ENCODE measurements around the gene CLSTN2. TPM values are rescaled to one million over a fixed set of nuclear protein-coding genes. Genes with fewer than 3 reads are reported as not detected.

Gene CLSTN2
- total RNA-seq, 1 experiment from 2014 or later: 0.02 TPM

- H2AFZ ChIP-seq (ENCODE audit: low read depth, low read length, poor library complexity, severe bottlenecking): no peak overlapping the region
- no peak for ATAC-seq
- H4K20me1 ChIP-seq (ENCODE audit: insufficient read depth): no peaks in the 10 kb centered on the region
- H3K9me2 ChIP-seq (ENCODE audit: insufficient read depth): no peaks in the 10 kb centered on the region
- CTCF ChIA-PET: no interaction called here
- H3K4me1 ChIP-seq (ENCODE audit: control insufficient read depth in 1 of 2, insufficient read depth in 2 of 2, low read length in 2 of 2): no peaks in the 10 kb centered on the region
- H3K79me2 ChIP-seq (ENCODE audit: insufficient read depth, low read length): no peaks in the 10 kb centered on the region
- H3K36me3 ChIP-seq (ENCODE audit: control insufficient read depth in 1 of 2, insufficient read depth in 2 of 2, low read length in 2 of 2): no peaks in the 10 kb centered on the region
- H3K4me3 ChIP-seq (replicated peaks in 1 of 2; ENCODE audit: low read depth in 1 of 2, low read length in 2 of 2): no peak overlapping the region
- no peak overlapping the region for H3K9ac ChIP-seq (ENCODE audit: low read length)
- no peak for DNase-seq (ENCODE audit: low read depth, low spot score)
- peaks cover 10% of the 10 kb centered on the region for H3K27me3 ChIP-seq (ENCODE audit: insufficient read depth, low read length)
- BruUV-seq (replicated peaks): no TSS peak
- no peak overlapping the region for H3K4me2 ChIP-seq (ENCODE audit: low read length)
- POLR2A ChIA-PET: no interaction called here
- H3K9me3 ChIP-seq (ENCODE audit: control insufficient read depth in 1 of 2, insufficient read depth in 1 of 2, low read depth in 1 of 2, low read length in 2 of 2): no peaks in the 10 kb centered on the region
- TF ChIP-seq EZH2phosphoT487 (IDR thresholded peaks at IDR 0.05; ENCODE audit: borderline replicate concordance): no peak
- TF ChIP-seq EGR1 (IDR thresholded peaks at IDR 0.05; ENCODE audit: low read depth): no peak
- no peak for TF ChIP-seq CEBPB (IDR thresholded peaks at IDR 0.05; ENCODE audit: low read depth)
- no peak for TF ChIP-seq ATF3 (IDR thresholded peaks at IDR 0.05)
- H3K27ac ChIP-seq (ENCODE audit: low read depth, low read length): no peak overlapping the region
- RAD21 ChIA-PET (ENCODE audit: low non-redundant PET in 1 of 2, low total read pairs in 2 of 2, uncharacterized antibody in 2 of 2, unreplicated experiment in 2 of 2): no interaction called here
- intact Hi-C loops (cut with micrococcal nuclease): no loop called here
Observed at GRCh38 chr3:140246578-140246977, 311.6 kb downstream of the CLSTN2 start.

GRCh38 chr3:140247775-140248174 lies 312.8 kb downstream of the CLSTN2 start:
- no peak overlapping the region for H3K27ac ChIP-seq (ENCODE audit: low read depth, low read length)
- ATAC-seq (no peak), DNase-seq (ENCODE audit: low read depth, low spot score) (no peak)
- no peaks in the 10 kb centered on the region for H3K79me2 ChIP-seq (ENCODE audit: insufficient read depth, low read length)
- CTCF ChIA-PET: no interaction called here
- H4K20me1 ChIP-seq (ENCODE audit: insufficient read depth): no peaks in the 10 kb centered on the region
- no peaks in the 10 kb centered on the region for H3K36me3 ChIP-seq (ENCODE audit: control insufficient read depth in 1 of 2, insufficient read depth in 2 of 2, low read length in 2 of 2)
- peaks cover 12% of the 10 kb centered on the region for H3K27me3 ChIP-seq (ENCODE audit: insufficient read depth, low read length)
- no peaks in the 10 kb centered on the region for H3K4me1 ChIP-seq (ENCODE audit: control insufficient read depth in 1 of 2, insufficient read depth in 2 of 2, low read length in 2 of 2)
- no peak overlapping the region for H3K4me3 ChIP-seq (replicated peaks in 1 of 2; ENCODE audit: low read depth in 1 of 2, low read length in 2 of 2)
- no peak overlapping the region for H3K4me2 ChIP-seq (ENCODE audit: low read length)
- H3K9me2 ChIP-seq (ENCODE audit: insufficient read depth): no peaks in the 10 kb centered on the region
- no TSS peak for BruUV-seq (replicated peaks)
- no peak overlapping the region for H2AFZ ChIP-seq (ENCODE audit: low read depth, low read length, poor library complexity, severe bottlenecking)
- no peaks in the 10 kb centered on the region for H3K9me3 ChIP-seq (ENCODE audit: control insufficient read depth in 1 of 2, insufficient read depth in 1 of 2, low read depth in 1 of 2, low read length in 2 of 2)
- intact Hi-C loops (cut with micrococcal nuclease): no loop called here
- POLR2A ChIA-PET: no interaction called here
- RAD21 ChIA-PET (ENCODE audit: low non-redundant PET in 1 of 2, low total read pairs in 2 of 2, uncharacterized antibody in 2 of 2, unreplicated experiment in 2 of 2): no interaction called here
- TF ChIP-seq YY1 (IDR thresholded peaks at IDR 0.05; ENCODE audit: extremely low read depth, insufficient replicate concordance, low read depth, low read length) (no peak), CEBPB (IDR thresholded peaks at IDR 0.05; ENCODE audit: low read depth) (no peak), CTCF (IDR thresholded peaks at IDR 0.05 in 2 of 3, conservative IDR thresholded peaks at IDR 0.05 in 1 of 3; ENCODE audit: borderline replicate concordance in 1 of 3, insufficient read depth in 1 of 3, low read depth in 2 of 3, low read length in 2 of 3) (no peak), POLR2AphosphoS5 (IDR thresholded peaks at IDR 0.05; ENCODE audit: low read depth, low read length) (no peak), ATF3 (IDR thresholded peaks at IDR 0.05) (no peak), FOSL1 (IDR thresholded peaks at IDR 0.05; ENCODE audit: low read depth) (no peak), EGR1 (IDR thresholded peaks at IDR 0.05; ENCODE audit: low read depth) (no peak), JUND (IDR thresholded peaks at IDR 0.05) (no peak), EZH2 (IDR thresholded peaks at IDR 0.05) (no peak), TCF7L2 (IDR thresholded peaks at IDR 0.05; ENCODE audit: borderline replicate concordance, extremely low read depth, insufficient read depth, insufficient read length) (no peak), ELF1 (IDR thresholded peaks at IDR 0.05; ENCODE audit: borderline replicate concordance, low read depth) (no peak), EZH2phosphoT487 (IDR thresholded peaks at IDR 0.05; ENCODE audit: borderline replicate concordance) (no peak), SIN3A (IDR thresholded peaks at IDR 0.05; ENCODE audit: low read depth) (no peak), ZNF274 (IDR thresholded peaks at IDR 0.05; ENCODE audit: low read depth, low read length) (no peak), ZBTB33 (IDR thresholded peaks at IDR 0.05; ENCODE audit: extremely low read depth, insufficient replicate concordance, low read length) (no peak), SP1 (IDR thresholded peaks at IDR 0.05; ENCODE audit: low read depth) (no peak)
- no peak overlapping the region for H3K9ac ChIP-seq (ENCODE audit: low read length)

All from HCT116 (cell line).